Testis (tissue), 2 donors: ENCODE data around the gene SLFN11.

ENCODE experiments used
- POLR2A ChIP-seq: fragments of 450-650 bp; IDR thresholded peaks from one replicate; pipeline ENCODE4 v1.6.1; 2017; ENCODE audit warnings: antibody characterized with exemption, mild to moderate bottlenecking, moderate library complexity
- TF ChIP-seq, protein P1 (sequence below), 3 experiments: fragments of 450-650 bp in 2 of 3; fragments of 200-600 bp in 1 of 3; sonication (generic) in 1 of 3; IDR thresholded peaks; one replicate each; pipeline ENCODE4 v1.5.1; 2016 to 2019; ENCODE audit warnings: antibody characterized with exemption in 3 of 3, mild to moderate bottlenecking in 2 of 3, moderate library complexity in 1 of 3

DNA sequence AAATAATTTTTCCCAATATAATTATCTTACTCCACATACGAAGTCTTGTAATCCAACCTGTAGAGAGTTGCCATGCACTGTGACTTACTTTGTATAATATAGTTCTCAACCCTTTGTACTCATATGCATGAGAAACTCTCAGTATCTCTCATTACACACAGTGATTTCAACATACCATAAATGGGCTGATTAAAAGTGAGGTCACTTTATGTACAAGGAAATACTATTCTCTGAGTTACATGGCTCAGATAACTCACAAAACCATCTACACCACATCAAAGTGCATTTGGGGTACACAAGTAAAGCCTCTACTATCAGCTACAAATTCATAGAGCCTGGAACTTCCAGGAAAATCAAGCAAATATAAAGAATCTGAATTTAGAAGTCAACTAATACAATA, 30.9 kb upstream of the SLFN11 start:
- TF ChIP-seq, protein P1, sequence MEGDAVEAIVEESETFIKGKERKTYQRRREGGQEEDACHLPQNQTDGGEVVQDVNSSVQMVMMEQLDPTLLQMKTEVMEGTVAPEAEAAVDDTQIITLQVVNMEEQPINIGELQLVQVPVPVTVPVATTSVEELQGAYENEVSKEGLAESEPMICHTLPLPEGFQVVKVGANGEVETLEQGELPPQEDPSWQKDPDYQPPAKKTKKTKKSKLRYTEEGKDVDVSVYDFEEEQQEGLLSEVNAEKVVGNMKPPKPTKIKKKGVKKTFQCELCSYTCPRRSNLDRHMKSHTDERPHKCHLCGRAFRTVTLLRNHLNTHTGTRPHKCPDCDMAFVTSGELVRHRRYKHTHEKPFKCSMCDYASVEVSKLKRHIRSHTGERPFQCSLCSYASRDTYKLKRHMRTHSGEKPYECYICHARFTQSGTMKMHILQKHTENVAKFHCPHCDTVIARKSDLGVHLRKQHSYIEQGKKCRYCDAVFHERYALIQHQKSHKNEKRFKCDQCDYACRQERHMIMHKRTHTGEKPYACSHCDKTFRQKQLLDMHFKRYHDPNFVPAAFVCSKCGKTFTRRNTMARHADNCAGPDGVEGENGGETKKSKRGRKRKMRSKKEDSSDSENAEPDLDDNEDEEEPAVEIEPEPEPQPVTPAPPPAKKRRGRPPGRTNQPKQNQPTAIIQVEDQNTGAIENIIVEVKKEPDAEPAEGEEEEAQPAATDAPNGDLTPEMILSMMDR (IDR thresholded peaks at IDR 0.05) = no peak
- no peak for TF ChIP-seq POLR2A
